HS-5 (cell line): ENCODE measurements around the gene MCM5.
A peak's percentile ranks its signal among the peaks of the same experiment; 100 is the strongest.
"Not testable (repeated sequence)": the region's sequence is repeated elsewhere in the genome, so short reads cannot be mapped to it uniquely, and the experiment has no call there.

ENCODE experiments used
- DNase-seq: peaks from one replicate; pipeline ENCODE4 v3.0.0-alpha.2; 2012; ENCODE audit warnings: low read depth

The MCM5 gene

DNA sequence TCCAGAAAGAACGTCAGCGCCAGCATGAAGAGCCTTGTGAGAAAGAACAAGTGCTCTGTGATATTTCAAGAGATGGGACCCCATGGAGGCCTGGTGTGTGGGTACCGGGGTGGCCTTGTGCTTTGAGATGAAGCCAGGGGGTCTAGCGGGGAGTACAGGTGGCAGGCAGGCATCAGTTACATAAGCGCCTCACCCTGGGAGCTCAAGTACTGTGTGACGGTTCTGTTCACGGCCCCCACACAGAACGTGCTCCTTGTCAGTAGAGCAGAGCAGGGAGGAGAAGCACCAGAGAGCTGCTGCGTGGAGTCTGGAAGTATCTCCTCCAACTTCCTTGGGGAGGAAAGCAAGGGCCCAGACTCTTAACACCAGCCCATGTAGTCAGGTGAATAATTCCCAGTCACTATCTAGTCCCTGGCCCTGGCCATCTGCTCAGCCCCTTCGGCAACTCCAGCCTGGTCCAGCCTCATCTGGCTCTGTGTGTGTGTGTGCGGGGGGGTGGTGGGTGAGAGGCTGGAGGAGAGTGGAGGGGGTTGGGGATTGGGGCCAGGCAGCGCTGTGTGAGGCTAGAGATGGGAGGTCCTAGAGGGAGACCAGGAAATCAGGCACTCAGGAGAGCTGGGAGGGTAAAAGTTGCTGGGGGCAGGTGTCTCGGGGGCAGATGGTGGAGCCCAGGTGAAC, 32.4 kb downstream of the MCM5 start:
- no peak for DNase-seq

DNA sequence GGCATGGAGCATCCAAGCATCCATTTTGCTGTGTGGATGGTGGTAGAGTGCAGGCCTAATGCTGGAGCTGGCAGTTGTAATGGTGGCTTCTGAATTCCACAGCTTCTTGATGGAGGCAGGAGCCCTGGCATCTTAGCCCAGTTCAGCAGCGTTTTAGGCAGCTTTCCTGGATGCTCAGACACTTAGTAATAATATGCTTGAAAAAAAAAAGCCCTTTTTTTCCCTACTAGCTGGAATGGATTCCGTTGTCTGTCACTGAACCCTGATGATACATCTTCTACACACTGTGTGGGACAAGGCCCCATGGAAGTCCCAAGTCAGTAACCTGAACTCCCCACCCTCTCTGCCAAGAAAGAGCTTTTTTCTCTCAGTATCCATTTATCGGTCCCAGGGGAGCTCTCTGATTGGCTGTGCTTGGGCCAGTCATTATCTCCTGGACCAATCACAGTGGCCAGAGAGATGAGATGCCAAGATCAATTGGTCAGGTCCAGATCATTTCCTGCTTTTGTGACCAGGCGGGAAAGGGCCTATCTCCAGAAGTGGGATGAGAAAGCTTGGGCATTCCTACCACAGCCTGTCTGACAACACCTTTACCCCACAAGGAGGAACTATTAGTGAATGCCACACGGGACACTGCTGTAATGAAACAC, 34.2 kb downstream of the MCM5 start:
- no peak for DNase-seq

DNA sequence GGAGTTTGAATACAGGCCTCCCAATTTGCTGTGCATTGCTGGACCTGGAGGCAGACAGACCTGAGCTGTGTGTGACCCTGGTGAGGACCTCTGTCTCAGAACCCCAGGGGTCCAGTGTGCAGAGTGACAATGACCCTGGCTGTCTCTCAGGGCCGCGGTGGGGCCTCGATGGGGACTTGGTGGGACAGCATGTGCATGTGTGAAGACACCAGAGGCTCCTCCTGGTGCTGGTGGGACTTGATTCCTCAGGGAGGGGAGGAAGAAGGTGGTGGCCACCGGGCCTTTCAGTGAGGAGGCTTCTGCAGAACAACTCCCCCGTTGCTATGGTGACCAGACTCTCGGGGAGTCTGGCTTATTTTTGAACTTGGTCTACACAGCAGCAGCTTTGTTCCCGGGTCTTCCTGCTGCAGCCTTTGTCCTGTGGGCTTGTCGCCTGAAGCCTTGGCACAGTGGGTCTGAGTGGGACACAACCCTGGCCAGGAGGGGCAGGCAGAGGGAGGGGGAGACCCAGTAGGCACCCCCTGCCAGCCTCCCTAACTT, 35.3 kb downstream of the MCM5 start:
- no peak for DNase-seq

DNA sequence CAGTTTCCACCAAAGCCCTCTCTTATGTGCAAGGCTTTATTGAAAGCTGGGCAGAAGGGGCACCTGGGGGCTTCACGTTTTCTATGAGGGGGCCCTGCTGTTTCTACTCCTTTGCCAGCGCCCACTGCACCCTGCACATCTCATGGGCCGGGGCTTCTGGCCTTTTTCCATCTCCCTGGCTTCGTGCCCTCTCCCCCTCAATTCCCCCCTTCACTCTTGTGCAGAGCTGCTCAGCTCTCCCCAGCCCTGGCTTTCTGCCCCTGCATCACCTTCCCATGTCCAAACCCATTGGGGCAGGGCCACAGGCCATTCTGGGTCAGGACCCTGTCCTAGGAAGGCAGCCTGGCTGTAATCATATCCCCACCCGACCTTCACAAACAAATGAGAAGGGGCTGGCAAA, 36.5 kb downstream of the MCM5 start:
- DNase-seq: no peak

DNA sequence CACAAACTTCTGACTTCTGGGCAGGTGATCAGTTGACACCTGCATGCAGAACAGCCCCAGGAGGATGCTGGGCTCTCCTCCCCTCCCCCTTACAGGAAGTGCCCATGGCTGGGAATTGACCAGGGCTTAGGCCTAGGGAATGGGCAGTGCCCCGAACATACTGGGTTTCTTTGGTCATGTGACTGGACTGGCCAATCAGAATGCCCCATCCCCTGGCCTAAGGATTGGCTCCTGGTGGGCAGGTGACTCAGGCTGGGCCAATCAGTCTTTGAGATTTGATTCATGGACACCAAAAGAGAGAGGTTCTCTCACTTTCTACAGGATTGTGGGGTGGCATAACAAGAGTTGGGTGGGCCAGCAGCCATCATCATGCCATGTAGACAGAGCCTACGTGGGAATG, 37.1 kb downstream of the MCM5 start:
- no peak for DNase-seq

DNA sequence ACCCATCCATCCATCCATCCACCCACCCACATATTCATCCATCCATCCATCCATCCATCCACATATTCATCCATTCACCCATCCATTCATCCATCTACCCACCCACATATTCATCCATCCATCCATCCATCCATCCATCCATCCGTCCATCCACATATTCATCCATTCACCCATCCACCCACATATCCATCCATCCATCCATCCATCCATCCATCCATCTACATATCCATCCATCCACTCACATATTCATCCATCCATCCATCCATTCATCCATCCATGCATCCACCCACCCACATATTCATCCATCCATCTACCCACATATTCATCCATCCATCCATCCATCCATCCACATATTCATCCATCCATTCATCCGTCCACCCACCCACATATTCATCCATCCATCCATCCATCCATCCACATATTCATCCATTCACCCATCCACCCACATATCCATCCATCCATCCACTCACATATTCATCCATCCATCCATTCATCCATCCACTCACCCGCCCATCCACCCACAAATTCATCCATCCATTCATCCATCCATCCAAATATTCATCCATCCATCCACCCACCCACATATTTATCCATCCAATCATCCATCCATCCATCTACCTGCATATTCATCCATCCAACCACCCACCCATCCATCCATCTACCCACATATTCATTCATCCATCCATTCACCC, 38.9 kb downstream of the MCM5 start:
- DNase-seq: not testable (repeated sequence)

DNA sequence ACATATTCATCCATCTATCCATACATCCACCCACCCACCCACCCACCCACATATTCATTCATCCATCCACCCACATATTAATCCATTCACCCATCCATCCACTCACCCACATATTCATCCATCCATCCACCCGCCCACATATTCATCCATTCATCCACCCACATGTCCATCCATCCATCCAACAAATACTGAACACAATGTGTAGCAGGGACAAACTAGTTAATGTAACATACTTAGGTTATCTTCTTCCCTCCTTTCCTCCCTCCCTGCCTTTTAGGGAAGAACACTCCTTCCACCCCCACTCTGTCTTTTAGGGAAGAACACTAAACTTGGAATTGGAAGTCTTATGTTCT, 39.4 kb downstream of the MCM5 start:
- DNase-seq: no peak

DNA sequence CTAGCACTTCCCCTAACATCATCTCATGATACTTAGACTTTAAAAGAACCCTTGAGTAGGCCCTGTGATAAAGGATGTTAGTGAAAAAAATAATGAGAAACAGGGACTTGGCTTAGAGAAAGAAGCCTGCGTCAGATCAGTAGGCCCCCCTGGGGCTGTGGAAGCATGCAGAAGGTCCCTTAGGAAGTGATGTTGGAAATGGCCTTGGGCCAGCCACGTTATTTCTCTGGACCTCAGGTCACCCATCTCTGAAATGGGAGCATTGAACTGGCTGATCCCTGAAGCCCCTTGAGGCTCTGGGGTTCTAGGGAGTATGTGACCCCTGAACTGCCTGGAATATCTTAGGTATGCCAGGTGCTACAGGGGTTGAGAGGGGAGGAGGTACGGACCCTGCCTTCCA, 40.2 kb downstream of the MCM5 start:
- DNase-seq: no peak

DNA sequence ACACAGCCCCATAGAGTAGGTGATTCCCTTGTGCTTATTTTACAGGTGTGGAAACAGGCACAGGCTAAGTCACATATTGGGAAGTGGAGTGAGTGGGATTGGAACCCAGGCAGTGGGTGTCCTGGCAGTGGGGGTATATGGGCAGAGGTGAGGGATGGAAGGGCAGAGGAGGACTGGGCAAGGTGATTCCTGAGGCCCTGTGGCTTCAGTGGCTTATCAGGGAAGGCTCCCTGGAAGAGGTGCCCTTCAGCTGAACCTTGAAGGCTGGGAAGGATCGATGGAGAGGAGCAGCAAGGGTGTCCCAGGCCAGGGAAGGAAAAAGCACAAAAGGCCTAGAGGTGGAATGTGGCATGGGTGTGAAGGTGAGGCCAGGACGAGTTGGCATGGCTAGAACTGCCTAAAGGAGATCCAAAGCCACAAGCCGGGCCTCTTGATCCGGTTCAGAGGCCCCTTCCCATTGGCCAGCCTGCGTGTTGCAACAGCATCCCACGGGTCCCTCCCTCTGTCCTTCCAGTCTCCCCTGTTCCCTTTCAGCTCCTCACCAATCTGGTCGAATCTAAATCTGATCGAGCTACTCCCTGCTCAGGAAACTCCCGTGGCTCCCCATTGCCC, 41.7 kb downstream of the MCM5 start:
- DNase-seq: no peak

DNA sequence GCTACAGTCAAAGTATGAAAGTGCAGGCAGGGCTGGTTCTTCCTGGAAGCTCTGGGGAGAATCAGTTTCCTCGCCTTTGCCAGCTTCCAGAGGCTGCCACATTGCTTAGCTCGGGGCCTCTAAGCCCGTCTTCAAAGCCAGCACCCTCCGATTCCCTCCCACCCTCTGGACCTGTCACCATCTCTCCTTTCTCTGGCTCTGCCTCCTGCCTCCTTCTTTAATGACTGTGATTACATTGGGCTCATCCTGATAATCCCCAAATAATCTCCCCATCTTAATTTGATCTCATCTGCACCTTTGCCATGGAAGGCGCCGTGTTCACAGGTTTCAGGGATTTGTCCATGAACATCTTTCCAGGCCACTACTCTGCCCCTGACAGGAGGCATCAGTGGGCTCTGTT, 42.5 kb downstream of the MCM5 start:
- no peak for DNase-seq

DNA sequence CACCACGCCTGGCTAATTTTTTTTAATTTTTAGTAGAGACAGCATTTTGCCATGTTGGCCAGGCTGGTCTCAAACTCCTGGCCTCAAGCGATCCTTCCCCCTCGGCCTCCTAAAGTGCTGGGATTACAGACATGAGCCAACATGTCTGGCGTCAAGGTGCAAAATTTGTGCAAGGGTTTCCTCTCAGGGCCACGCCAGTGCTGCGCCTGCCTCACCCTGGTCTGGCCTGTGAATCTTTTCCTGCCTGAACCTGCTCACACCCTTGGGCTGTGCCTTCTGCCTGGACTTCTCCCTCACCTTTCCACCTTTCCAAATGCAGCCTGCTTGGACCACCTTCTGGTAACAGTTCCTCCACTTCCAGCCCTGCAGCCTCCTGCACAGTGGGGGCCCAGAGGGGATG, 43.4 kb downstream of the MCM5 start:
- no peak for DNase-seq

DNA sequence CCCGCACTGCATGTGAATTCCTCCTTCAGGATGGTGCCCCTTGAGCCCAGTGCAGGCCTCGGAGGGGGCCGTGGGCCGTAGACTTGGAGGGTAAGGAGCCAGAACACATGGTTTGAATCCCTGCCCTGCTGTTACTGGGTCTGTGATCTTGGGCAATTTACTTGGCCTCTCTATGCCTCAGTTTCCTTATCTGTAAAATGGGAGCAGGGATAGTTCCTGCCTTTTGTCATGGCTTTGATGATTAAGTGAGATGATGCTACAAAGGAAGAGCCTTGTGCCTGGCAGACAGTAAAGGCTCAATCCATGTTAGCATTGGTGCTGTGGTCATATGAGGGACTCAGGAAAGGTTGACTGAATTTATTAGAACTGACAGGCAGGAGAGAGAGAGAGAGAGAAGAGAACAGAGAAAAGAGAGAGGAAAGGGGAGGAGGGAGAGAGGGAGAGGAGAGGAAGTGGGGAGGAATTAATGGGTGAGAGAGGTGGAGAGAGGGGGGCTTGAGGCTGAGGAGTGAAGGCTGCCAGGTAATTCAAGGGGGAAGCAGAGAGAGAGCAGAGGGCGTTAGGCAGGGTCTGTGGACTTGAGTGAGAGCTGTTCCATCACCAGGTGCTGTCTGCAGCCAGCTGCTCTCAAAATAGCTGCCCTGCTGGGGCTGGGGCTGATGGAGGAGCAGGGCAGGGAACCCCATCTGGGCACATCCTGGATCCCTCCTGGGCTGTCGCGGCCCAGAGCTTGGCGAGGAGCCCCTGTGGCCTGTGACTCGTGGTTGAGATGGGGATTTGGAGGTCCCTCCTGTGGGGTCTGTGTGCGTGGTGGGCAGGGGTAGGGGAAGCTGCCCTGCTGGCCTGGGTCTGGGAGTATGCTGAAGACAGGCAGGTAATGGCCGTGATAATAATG, 44.1 kb downstream of the MCM5 start:
- DNase-seq: no peak

DNA sequence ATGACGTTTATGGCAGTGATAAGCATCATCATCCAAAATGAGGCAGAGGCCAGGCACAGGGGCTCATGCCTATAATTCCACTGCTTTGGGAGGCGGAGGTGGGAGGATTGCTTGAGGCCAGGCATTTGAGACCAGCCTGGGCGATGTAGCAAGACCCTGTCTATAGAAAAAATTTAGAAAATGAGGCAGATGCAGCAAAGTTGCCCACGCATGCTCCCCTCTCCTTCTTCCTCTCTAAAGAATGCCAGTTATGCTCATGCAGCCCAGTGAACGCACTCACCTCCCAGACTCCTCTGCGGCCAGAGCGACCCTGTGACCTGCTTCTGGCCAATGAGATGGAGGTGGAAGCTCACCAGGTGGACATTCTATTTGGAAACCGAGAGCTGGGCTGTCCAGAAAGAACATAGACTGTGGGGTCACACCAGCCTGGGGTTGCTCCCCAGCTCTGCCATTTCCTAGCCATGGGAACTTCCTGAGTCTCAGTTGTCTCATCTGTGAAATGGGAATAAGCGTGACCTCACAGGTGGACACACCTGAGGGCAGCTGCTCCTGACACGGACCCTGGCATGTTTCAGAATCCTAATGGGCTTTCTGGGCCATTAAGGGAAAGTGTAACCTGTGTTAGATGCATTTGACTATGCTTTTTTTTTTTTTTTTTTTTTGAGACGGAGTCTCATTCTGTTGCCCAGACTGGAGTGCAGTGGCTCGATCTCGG, 44.9 kb downstream of the MCM5 start:
- DNase-seq: no peak

DNA sequence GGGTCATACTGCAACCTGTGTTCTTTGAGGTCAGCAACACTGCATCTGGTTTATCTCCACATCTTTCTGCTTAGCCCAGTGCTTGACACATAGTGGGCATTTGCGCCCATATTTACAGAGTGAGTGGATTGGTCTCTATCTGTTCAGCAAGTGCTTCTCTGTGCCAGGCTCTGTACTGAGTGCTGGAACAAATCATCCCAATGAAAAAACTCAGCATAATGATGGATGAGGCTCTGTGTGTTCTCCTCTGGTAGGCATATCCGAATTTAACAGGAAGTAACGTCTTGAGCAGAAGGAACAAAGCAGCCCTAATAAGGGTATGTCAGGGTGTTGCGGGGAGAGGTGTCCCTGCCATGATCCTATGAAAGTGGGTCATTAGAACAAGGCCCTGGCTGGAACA, 46.0 kb downstream of the MCM5 start:
- DNase-seq: no peak

DNA sequence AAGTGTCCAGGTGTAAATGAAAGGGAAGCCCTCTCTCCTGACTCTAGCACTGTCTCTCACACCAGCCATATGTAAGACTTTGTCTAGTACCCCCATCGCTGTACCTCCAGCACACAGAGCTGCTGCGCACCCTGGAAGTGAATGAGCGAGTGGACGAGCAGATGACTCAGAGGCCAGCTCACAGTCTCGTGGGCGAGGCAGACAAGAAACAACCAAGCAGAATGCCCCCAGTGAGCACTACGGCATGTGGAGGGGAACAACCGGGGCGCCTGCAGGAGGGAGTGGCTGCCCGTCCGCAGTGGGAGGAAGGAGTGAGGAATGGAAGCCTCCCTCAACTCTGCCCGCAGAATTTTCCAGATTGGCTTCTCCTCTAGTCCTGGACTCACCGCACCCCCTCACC, 46.4 kb downstream of the MCM5 start:
- DNase-seq: peak; percentile 77

DNA sequence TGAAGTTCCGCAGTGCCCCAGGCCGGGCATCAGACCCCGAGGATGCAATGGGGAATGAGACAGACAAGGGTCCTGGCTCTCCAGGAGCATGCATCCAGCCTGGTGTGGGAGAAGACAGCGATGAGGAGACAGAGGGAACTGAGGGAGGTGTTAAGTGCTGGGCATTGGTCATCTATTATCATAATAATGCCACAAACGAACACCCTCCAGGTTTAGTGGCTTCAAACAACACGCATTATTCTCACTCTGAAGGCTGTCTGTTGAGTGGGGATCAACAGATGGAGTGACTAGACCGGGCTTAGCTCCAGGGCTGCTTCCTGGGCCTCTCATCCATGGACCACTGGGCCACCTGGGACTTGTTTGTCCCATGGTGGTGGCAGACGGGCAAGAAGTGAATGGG, 48.6 kb downstream of the MCM5 start:
- no peak for DNase-seq

DNA sequence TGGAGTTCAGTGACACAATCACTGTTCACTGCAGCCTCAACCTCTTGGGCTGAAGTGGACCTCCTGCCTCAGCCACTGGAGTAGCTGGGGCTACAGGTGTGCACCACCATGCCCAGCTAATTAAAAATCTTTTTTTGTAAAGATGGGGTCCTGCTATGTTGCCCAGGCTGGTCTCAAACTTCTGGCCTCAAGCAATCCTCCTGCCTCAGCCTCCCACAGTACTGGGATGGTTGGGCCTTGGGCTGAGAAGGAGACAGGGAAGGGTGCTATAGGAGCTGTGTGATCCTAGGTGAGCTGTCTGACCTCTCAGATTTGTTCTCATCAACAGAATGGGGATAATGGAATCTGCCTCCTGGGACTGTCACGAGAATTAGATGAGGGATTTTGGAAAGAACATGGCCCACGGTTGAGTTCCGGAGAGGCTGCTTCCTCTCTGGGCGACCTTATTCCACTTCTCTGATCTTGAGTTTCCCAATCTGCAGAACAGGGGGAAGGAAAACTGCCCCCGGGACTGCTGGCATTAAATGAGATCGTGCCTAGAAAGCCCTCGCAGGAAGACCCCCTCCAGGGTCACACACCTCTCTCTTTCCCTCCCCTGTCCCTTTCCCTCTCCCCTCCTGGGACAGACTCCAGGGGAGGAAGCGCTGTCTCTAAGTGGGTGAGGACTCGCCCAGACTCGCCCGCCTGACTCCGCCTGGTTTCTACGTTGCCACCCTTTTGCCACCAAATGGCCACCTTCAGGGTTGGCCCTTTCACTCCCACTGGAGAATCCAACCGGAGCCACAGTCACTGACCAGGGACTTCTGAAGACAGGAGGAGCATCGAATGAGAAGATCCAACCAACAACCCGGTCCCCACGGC, 50.1 kb downstream of the MCM5 start:
- no peak for DNase-seq

DNA sequence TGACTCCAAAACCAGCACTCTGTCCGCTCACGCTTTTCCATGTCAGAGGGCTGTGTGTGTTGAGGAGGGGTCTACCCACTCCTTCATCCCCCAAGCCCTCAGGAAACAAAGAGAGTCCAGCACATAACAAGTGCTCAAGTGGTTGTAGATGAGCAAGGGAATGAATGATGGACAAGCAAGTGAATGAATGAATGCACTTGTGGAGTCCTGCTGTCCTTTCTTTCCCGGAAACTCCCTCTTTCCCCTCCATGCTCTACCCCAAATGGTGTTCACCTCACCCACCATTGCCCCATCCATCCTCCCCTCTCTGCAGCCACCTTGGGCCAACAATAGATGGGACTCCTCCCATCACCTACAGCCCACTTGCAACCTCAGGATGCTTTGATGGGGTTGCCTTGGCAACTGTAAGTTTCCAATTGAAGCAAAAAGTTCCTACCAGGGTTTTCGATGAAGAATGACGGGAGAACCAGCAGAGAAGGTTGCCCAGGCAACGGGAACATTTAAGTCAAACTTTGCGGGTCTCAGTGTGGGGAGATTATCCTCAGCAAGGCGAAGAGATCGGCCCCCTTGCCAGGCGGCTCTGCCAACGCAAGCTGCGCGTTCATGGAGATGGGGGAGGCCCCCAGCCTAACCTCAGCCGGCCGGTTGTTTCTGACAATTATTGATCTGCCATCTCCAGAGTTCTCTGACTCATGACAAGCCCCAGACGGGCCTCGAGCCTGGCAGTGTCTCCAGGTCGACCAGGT, 51.1 kb downstream of the MCM5 start:
- DNase-seq: no peak

DNA sequence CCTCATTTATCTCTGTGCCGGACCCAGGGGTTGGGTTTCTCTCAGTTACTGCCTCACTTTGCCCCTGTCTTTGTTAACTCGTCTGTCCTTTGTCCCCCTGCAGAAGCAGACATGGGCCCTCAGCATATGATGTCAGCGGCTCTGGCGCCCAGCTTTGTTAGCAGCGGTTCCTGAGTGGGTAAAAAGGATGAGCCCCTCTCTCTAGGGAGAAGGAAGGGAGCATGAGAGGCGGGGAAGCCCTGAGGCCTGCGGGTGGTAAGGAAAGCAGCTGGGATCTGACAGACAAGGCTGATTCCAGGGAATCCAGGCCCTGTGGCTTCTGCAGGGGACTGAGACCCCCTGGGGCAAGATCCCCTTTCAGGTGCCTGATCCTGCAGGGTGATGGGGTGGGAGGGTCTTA, 51.7 kb downstream of the MCM5 start:
- no peak for DNase-seq

DNA sequence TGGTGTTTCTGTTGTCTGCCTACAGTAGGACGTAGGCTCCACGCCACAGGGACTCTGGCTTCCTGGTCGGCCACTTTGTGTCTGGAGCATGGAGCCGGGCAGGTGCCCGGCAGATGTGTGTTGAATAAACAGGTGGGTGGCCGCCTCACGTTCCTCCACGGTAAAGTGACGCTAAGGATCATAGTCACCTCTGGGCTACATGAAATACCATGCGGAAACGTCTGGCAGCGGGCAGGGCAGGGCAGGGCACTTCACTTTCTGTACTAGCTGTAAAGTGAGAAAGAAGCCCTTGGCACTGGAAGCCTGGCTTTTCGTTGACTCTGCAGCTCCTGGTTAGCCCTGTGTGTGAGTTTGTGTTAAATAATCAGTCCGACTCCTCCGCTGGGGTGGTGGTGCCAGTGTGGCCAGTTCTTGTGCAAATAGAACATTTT, 52.4 kb downstream of the MCM5 start:
- no peak for DNase-seq
